Measurements from ENCODE around the gene MPP2.

DNA sequence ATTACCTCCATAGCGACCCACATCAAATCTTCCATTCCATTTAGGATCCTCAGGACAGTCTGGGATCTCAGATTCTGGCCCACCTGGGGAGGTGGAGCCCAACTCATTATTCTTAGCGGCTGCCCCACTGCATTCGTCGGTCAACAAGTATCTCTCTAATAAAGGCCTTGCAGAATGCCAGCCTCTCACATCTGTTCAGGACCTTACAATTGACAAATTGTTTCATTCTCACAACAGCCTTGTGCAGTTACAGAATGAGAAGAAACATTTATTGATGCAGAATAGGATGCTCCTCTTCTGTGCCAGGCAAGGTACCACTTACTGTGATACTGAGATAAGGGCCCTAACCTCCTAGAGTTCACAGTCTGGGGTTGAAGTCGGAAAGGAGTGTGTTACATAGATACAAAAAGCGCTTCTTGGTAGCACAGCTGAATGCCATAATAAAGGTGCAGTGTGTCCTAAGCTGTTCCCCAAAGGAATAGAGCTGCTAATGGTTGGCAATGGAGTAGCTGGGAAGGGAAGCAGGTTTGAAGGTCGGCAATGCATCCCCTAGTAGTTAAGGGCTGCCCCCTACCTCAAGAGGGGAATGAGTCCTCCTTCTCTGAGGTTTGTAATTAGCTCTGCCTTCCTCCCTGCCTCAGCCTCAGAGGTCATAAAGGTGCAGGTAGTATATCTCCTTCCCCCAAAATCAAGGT, 2.3 kb upstream of the MPP2 start:
- no peak for TF ChIP-seq POLR2A (IDR thresholded peaks at IDR 0.05; ENCODE audit: low read length)
- no peak for TF ChIP-seq GATA1 (IDR thresholded peaks at IDR 0.05; ENCODE audit: low read depth, low read length)
